Lower lobe of right lung (tissue), 2 donors: ENCODE results near the gene GPR157. TPM values are rescaled to one million over a fixed set of nuclear protein-coding genes. Genes with fewer than 3 reads are reported as not detected.
"Not testable (repeated sequence)": the region's sequence is repeated elsewhere in the genome, so short reads cannot be mapped to it uniquely, and the experiment has no call there.

Experiments
- ATAC-seq, 2 donors: fragments of 200-7000 bp; cut with Tn5 transposase; one replicate each; pipeline ENCODE4 v1.9.1; 2020 to 2022; ENCODE audit warnings: mild to moderate bottlenecking in 2 of 2, moderate library complexity in 2 of 2
- DNase-seq: peaks from one replicate; pipeline ENCODE4 v3.0.0-alpha.2; 2020
- H3K27ac ChIP-seq: fragments of 200-600 bp; one replicate; pipeline ENCODE4 v1.8.0; 2022
- H3K27me3 ChIP-seq: fragments of 200-600 bp; one replicate; pipeline ENCODE4 v1.8.0; 2022; ENCODE audit warnings: low read depth
- H3K36me3 ChIP-seq: fragments of 200-600 bp; one replicate; pipeline ENCODE4 v1.8.0; 2022; ENCODE audit warnings: mild to moderate bottlenecking
- H3K4me1 ChIP-seq: fragments of 200-600 bp; one replicate; pipeline ENCODE4 v1.8.0; 2022
- H3K4me3 ChIP-seq: fragments of 200-600 bp; one replicate; pipeline ENCODE4 v1.8.0; 2022; ENCODE audit warnings: mild to moderate bottlenecking
- H3K9me3 ChIP-seq: fragments of 200-600 bp; one replicate; pipeline ENCODE4 v1.8.0; 2022
- intact Hi-C: fragments of 100-400 bp; cut with DNase I; formaldehyde crosslinking; loops from one replicate; pipeline ENCODE4 v1.11.0; 2022
- total RNA-seq: library from RNA; stranded (reverse); fragmentation: NEBNext Ultra II Directional; extraction: Animal tissue kit (Norgen Biotek cat#: 25700); gene quantifications from one replicate; pipeline ENCODE4 v1.2.1, GENCODE V29; 2021
- TF ChIP-seq, protein P1 (sequence below): fragments of 200-600 bp; IDR thresholded peaks from one replicate; pipeline ENCODE4 v1.8.0; 2022; ENCODE audit warnings: antibody characterized with exemption, mild to moderate bottlenecking
- donor health status: DM: no; HTN: yes; CAD: no; lungs with severe emphysema.

The GPR157 gene
- total RNA-seq, 1 donor from 2014 or later, result 14.2 TPM

GRCh38 chr1:9095818-9096217, 33.1 kb downstream of the GPR157 start:
- TF ChIP-seq, protein P1, sequence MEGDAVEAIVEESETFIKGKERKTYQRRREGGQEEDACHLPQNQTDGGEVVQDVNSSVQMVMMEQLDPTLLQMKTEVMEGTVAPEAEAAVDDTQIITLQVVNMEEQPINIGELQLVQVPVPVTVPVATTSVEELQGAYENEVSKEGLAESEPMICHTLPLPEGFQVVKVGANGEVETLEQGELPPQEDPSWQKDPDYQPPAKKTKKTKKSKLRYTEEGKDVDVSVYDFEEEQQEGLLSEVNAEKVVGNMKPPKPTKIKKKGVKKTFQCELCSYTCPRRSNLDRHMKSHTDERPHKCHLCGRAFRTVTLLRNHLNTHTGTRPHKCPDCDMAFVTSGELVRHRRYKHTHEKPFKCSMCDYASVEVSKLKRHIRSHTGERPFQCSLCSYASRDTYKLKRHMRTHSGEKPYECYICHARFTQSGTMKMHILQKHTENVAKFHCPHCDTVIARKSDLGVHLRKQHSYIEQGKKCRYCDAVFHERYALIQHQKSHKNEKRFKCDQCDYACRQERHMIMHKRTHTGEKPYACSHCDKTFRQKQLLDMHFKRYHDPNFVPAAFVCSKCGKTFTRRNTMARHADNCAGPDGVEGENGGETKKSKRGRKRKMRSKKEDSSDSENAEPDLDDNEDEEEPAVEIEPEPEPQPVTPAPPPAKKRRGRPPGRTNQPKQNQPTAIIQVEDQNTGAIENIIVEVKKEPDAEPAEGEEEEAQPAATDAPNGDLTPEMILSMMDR, result no peak
- H3K4me1 ChIP-seq, result no peaks in the 10 kb centered on the region
- H3K27me3 ChIP-seq, result no peaks in the 10 kb centered on the region
- intact Hi-C loops, result no loop called here
- no peak for DNase-seq
- no peak overlapping the region for H3K27ac ChIP-seq
- no peak for ATAC-seq
- H3K4me3 ChIP-seq, result no peak overlapping the region
- H3K36me3 ChIP-seq, result no peaks in the 10 kb centered on the region
- no peaks in the 10 kb centered on the region for H3K9me3 ChIP-seq

GRCh38 chr1:9093996-9094595, 34.8 kb downstream of the GPR157 start:
- H3K4me1 ChIP-seq, intact Hi-C loops, H3K27me3 ChIP-seq, H3K9me3 ChIP-seq, H3K27ac ChIP-seq, H3K4me3 ChIP-seq, H3K36me3 ChIP-seq, DNase-seq: not testable (repeated sequence)
- ATAC-seq, result peak in 1 of 2 donors; percentile 28

- no peak overlapping the region for H3K27ac ChIP-seq
- intact Hi-C loops, result no loop called here
Observed at GRCh38 chr1:9093581-9093980, 35.3 kb downstream of the GPR157 start.

GRCh38 chr1:9093091-9093490, 35.8 kb downstream of the GPR157 start:
- no peak for ATAC-seq
- no peak overlapping the region for H3K27ac ChIP-seq
- TF ChIP-seq, protein P1, result no peak
- H3K9me3 ChIP-seq, result no peaks in the 10 kb centered on the region
- no peaks in the 10 kb centered on the region for H3K36me3 ChIP-seq
- DNase-seq, result no peak
- H3K4me1 ChIP-seq, result no peaks in the 10 kb centered on the region
- intact Hi-C loops, result no loop called here
- no peaks in the 10 kb centered on the region for H3K27me3 ChIP-seq
- no peak overlapping the region for H3K4me3 ChIP-seq

More at GRCh38 chr1:9093581-9093980, 35.3 kb downstream of the GPR157 start:
- H3K4me3 ChIP-seq, result no peak overlapping the region
- H3K27me3 ChIP-seq, result no peaks in the 10 kb centered on the region
- no peaks in the 10 kb centered on the region for H3K36me3 ChIP-seq
- TF ChIP-seq, protein P1, result no peak
- DNase-seq (no peak), ATAC-seq (no peak)
- H3K9me3 ChIP-seq, result no peaks in the 10 kb centered on the region
- H3K4me1 ChIP-seq, result no peaks in the 10 kb centered on the region

- no peak overlapping the region for H3K4me3 ChIP-seq
- no peak for DNase-seq
- no peaks in the 10 kb centered on the region for H3K27me3 ChIP-seq
- TF ChIP-seq, protein P1, result no peak
- H3K9me3 ChIP-seq, result no peaks in the 10 kb centered on the region
- H3K4me1 ChIP-seq, result peaks cover 14% of the 10 kb centered on the region
- intact Hi-C loops, result no loop called here
- H3K36me3 ChIP-seq, result no peaks in the 10 kb centered on the region
- H3K27ac ChIP-seq, result no peak overlapping the region
- ATAC-seq, result no peak
Observed at GRCh38 chr1:9088807-9089206, 40.1 kb downstream of the GPR157 start.

- ATAC-seq, result no peak
- TF ChIP-seq, protein P1, result no peak
- Histone ChIP-seq H3K4me1 (peaks cover 23% of the 10 kb centered on the region), H3K27me3 (no peaks in the 10 kb centered on the region), H3K4me3 (no peak overlapping the region), H3K9me3 (no peaks in the 10 kb centered on the region), H3K36me3 (no peaks in the 10 kb centered on the region), H3K27ac (no peak overlapping the region)
- intact Hi-C loops, result no loop called here
- DNase-seq, result no peak
Observed at GRCh38 chr1:9087411-9088125, 41.3 kb downstream of the GPR157 start.
